HepG2 (cell line): ENCODE measurements around the gene GDF7. TPM values are rescaled to one million over a fixed set of nuclear protein-coding genes. Genes with fewer than 3 reads are reported as not detected.

Experiments used
- FIP1L1 ChIP-seq: fragments of 200-400 bp; formaldehyde crosslinking; IDR thresholded peaks from 2 replicates; pipeline ENCODE4 v1.6.1; 2018; ENCODE audit warnings: low read depth, mild to moderate bottlenecking, low read length, moderate library complexity, borderline replicate concordance; ENCODE audit not compliant: insufficient read depth
- HNF4A ChIP-seq: sonication (generic); formaldehyde crosslinking; IDR thresholded peaks from 2 replicates; pipeline ENCODE4 v1.4.0; 2020; ENCODE audit warnings: missing genetic modification reagents
- HNF4G ChIP-seq, 2 experiments: sonication (generic) in 1 of 2; formaldehyde crosslinking in 1 of 2; IDR thresholded peaks; 2 replicates each; pipeline versions ENCODE4 v1.4.0 to v1.6.1; 2011 to 2020; ENCODE audit warnings: borderline replicate concordance in 2 of 2, low read depth in 2 of 2, mild to moderate bottlenecking in 2 of 2, low read length in 1 of 2, missing genetic modification reagents in 1 of 2, moderate library complexity in 1 of 2
- IKZF5 ChIP-seq: IDR thresholded peaks from 2 replicates; pipeline ENCODE4 v1.6.1; 2018; ENCODE audit warnings: missing genetic modification reagents, mild to moderate bottlenecking, missing compliant biosample characterization
- IRF9 ChIP-seq: sonication (generic); formaldehyde crosslinking; IDR thresholded peaks from 2 replicates; pipeline ENCODE4 v1.8.0; 2022; ENCODE audit warnings: missing genetic modification reagents, mild to moderate bottlenecking, borderline replicate concordance
- MIER2 ChIP-seq: IDR thresholded peaks from 2 replicates; pipeline ENCODE4 v1.6.1; 2016; ENCODE audit warnings: missing biosample characterization, missing genetic modification reagents
- PLSCR1 ChIP-seq: sonication (generic); formaldehyde crosslinking; IDR thresholded peaks from 2 replicates; pipeline ENCODE4 v1.5.0; 2020; ENCODE audit warnings: missing genetic modification reagents, mild to moderate bottlenecking, borderline replicate concordance
- SMARCE1 ChIP-seq: fragments of 450-650 bp; IDR thresholded peaks from 2 replicates; pipeline ENCODE4 v1.6.1; 2017; ENCODE audit warnings: borderline replicate concordance
- SNAPC5 ChIP-seq: sonication (generic); formaldehyde crosslinking; IDR thresholded peaks from 2 replicates; pipeline ENCODE4 v1.8.1; 2023; ENCODE audit warnings: mild to moderate bottlenecking, missing genetic modification reagents, borderline replicate concordance
- SP140L ChIP-seq: sonication (generic); formaldehyde crosslinking; IDR thresholded peaks from 2 replicates; pipeline ENCODE4 v1.4.0; 2020; ENCODE audit warnings: missing genetic modification reagents, borderline replicate concordance
- SYNCRIP ChIP-seq: fragments of 200-400 bp; formaldehyde crosslinking; IDR thresholded peaks from 2 replicates; pipeline ENCODE4 v1.6.1; 2018; ENCODE audit warnings: mild to moderate bottlenecking, low read depth, low read length; ENCODE audit not compliant: insufficient read depth
- TBX2 ChIP-seq: sonication (generic); formaldehyde crosslinking; IDR thresholded peaks from 2 replicates; pipeline ENCODE4 v1.5.0; 2020; ENCODE audit warnings: missing genetic modification reagents, mild to moderate bottlenecking, borderline replicate concordance
- THYN1 ChIP-seq: sonication (generic); formaldehyde crosslinking; IDR thresholded peaks from 2 replicates; pipeline ENCODE4 v1.8.1; 2023; ENCODE audit warnings: low read depth, mild to moderate bottlenecking, moderate library complexity, missing genetic modification reagents, borderline replicate concordance
- ZNF251 ChIP-seq: sonication (generic); formaldehyde crosslinking; IDR thresholded peaks from 2 replicates; pipeline ENCODE4 v1.9.0; 2021; ENCODE audit warnings: mild to moderate bottlenecking, missing genetic modification reagents
- ZNF263 ChIP-seq: sonication (generic); formaldehyde crosslinking; IDR thresholded peaks from 2 replicates; pipeline ENCODE4 v1.4.0; 2020; ENCODE audit warnings: missing genetic modification reagents
- ZNF468 ChIP-seq: sonication (generic); formaldehyde crosslinking; IDR thresholded peaks from 2 replicates; pipeline ENCODE4 v1.8.0; 2022; ENCODE audit warnings: mild to moderate bottlenecking, moderate library complexity, missing genetic modification reagents
- ZNF547 ChIP-seq: sonication (generic); formaldehyde crosslinking; IDR thresholded peaks from 2 replicates; pipeline ENCODE4 v1.5.1; 2020; ENCODE audit warnings: mild to moderate bottlenecking, missing genetic modification reagents
- ZNF609 ChIP-seq: sonication (generic); formaldehyde crosslinking; IDR thresholded peaks from 2 replicates; pipeline ENCODE4 v1.4.0; 2020; ENCODE audit warnings: mild to moderate bottlenecking, missing genetic modification reagents, borderline replicate concordance
- ZNF768 ChIP-seq: sonication (generic); formaldehyde crosslinking; IDR thresholded peaks from 2 replicates; pipeline ENCODE4 v1.4.0; 2020; ENCODE audit warnings: missing genetic modification reagents
- ZNF879 ChIP-seq: sonication (generic); formaldehyde crosslinking; IDR thresholded peaks from 2 replicates; pipeline ENCODE4 v1.8.1; 2023; ENCODE audit warnings: missing genetic modification reagents
- ZNF891 ChIP-seq: sonication (generic); formaldehyde crosslinking; IDR thresholded peaks from 2 replicates; pipeline ENCODE4 v1.5.0; 2020; ENCODE audit warnings: mild to moderate bottlenecking, missing genetic modification reagents
- polyA plus RNA-seq, 8 experiments: library from polyadenylated mRNA; depleted of rRNA in 3 of 8; stranded (reverse) in 7 of 8; unstranded in 1 of 8; fragments of >200 nt; fragmentation: Illumina TruSeq in 4 of 8; extraction: Trizol in 4 of 8; gene quantifications; 2 replicates each; pipeline versions ENCODE4 v1.2.1 to v1.2.3, GENCODE V29; 2011 to 2016; ENCODE audit warnings: low read depth in 4 of 8, missing spikeins in 1 of 8, mixed read lengths in 1 of 8; ENCODE audit not compliant: insufficient read depth in 1 of 8
- total RNA-seq, 5 experiments: library from RNA; depleted of rRNA; stranded (reverse); fragments of >200 nt; fragmentation: Illumina TruSeq; extraction: Trizol; gene quantifications; 2 replicates each; pipeline ENCODE4 v1.2.3, GENCODE V29; 2016; ENCODE audit warnings: low read depth in 1 of 5

GDF7 gene
- total and polyA plus RNA-seq, 2 of the 13 experiments (the other 11 are each of a cell fraction or from before 2014, with no cell fraction given) = 1.6 to 15.0 TPM

- TF ChIP-seq ZNF609 (0 out of 2 replicates have a peak, but pooled peaks have one; percentile 37), FIP1L1 (no peak), ZNF251 (CRISPR knock-in tag) (no peak), MIER2 (CRISPR knock-in tag) (no peak), HNF4G (IDR thresholded peaks at IDR 0.05; ENCODE audit: borderline replicate concordance, low read depth, low read length) (peak; percentile 78), HNF4G (CRISPR knock-in tag; IDR thresholded peaks at IDR 0.05; ENCODE audit: borderline replicate concordance, low read depth) (no peak; the same call in 1 of the 2 replicates), HNF4A (CRISPR knock-in tag) (peak; percentile 93), ZNF468 (CRISPR knock-in tag) (no peak), SNAPC5 (no peak), TBX2 (CRISPR knock-in tag) (no peak), PLSCR1 (CRISPR knock-in tag) (no peak), ZNF768 (no peak), ZNF547 (CRISPR knock-in tag) (no peak), ZNF263 (CRISPR knock-in tag) (no peak), ZNF891 (no peak), SP140L (CRISPR knock-in tag) (no peak; the same call in 1 of the 2 replicates), THYN1 (CRISPR knock-in tag) (no peak), SYNCRIP (no peak), IKZF5 (CRISPR knock-in tag) (peak; percentile 25; the same call in 1 of the 2 replicates), ZNF879 (CRISPR knock-in tag) (no peak), SMARCE1 (no peak), IRF9 (CRISPR knock-in tag) (no peak)
Measured at GRCh38 chr2:20684581-20685063, 17.7 kb downstream of the GDF7 start (continued).
